BE2C (cell line): ENCODE data around the gene PIEZO1.

Experiments
- DNase-seq: peaks from one replicate; pipeline ENCODE4 v3.0.0-alpha.2; 2020
- H3K27me3 ChIP-seq: fragments of 250-450 bp; sonication (Bioruptor Pico); 2 replicates; pipeline ENCODE4 v1.5.1; 2020; ENCODE audit warnings: mild to moderate bottlenecking
- H3K36me3 ChIP-seq: fragments of 250-450 bp; sonication (Bioruptor Pico); 2 replicates; pipeline ENCODE4 v1.5.1; 2020; ENCODE audit warnings: mild to moderate bottlenecking
- H3K4me1 ChIP-seq: fragments of 250-450 bp; sonication (Bioruptor Pico); 2 replicates; pipeline ENCODE4 v1.5.1; 2020
- H3K4me3 ChIP-seq: 2 replicates; pipeline ENCODE4 v1.5.1; 2011; ENCODE audit warnings: low read depth, low read length
- H3K9me3 ChIP-seq: fragments of 250-450 bp; sonication (Bioruptor Pico); 2 replicates; pipeline ENCODE4 v1.5.1; 2020
- TF ChIP-seq, protein P1 (sequence below): IDR thresholded peaks from 2 replicates; pipeline ENCODE4 v1.5.1; 2012; ENCODE audit warnings: mild to moderate bottlenecking, low read depth, low read length

PIEZO1 gene

GRCh38 chr16:88703486-88704309 lies 81.3 kb downstream of the PIEZO1 start:
- Histone ChIP-seq H3K36me3 (no peaks in the 10 kb centered on the region; the same call in none of the 2 replicates), H3K27me3 (no peaks in the 10 kb centered on the region), H3K4me3 (no peak overlapping the region), H3K9me3 (no peaks in the 10 kb centered on the region), H3K4me1 (no peaks in the 10 kb centered on the region)
- DNase-seq: no peak
- TF ChIP-seq, protein P1, sequence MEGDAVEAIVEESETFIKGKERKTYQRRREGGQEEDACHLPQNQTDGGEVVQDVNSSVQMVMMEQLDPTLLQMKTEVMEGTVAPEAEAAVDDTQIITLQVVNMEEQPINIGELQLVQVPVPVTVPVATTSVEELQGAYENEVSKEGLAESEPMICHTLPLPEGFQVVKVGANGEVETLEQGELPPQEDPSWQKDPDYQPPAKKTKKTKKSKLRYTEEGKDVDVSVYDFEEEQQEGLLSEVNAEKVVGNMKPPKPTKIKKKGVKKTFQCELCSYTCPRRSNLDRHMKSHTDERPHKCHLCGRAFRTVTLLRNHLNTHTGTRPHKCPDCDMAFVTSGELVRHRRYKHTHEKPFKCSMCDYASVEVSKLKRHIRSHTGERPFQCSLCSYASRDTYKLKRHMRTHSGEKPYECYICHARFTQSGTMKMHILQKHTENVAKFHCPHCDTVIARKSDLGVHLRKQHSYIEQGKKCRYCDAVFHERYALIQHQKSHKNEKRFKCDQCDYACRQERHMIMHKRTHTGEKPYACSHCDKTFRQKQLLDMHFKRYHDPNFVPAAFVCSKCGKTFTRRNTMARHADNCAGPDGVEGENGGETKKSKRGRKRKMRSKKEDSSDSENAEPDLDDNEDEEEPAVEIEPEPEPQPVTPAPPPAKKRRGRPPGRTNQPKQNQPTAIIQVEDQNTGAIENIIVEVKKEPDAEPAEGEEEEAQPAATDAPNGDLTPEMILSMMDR: no peak

DNA sequence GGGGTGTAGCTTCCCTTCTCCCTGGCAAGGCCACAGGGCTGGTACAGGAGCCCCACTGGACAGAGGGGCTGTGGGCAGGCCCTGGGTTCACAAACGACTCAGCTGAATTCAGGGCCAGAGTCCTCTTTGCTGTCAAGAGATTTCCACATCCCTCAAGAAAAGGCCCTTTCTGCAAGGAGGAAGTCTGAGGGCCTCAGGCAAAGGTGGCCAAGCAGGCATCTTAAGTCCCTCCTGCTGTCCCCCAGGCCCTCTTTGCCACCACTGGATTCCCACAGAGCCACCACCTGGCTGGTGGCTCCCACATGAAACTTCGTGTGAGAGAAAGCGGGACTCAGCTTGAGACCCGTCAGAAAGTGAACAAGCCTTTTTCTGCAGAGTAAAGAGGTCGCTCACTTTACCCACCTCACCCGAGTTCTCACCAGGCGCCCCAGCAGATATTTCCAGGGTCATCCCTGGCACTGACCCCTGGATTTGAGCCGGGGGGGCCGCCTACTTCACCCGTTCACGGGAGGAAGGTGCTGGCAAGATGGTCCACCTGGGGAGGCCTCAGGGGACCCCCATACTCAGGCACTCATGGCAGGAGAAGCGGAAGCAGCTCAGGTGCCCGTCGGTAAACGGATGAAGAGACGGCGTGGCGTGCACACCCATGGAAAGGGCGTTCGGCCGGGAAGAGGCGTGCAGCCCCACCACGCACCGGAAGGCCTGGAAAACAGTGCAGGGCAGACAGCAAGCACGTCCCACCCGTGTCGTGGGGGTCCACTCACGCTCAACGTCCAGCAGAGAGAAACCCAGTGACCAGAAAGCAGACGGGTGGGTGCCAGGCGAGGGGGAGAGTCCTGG lies 82.4 kb downstream of the PIEZO1 start:
- no peak for DNase-seq
- Histone ChIP-seq H3K36me3 (peaks cover 4% of the 10 kb centered on the region), H3K4me3 (no peak overlapping the region), H3K4me1 (no peaks in the 10 kb centered on the region), H3K27me3 (no peaks in the 10 kb centered on the region), H3K9me3 (no peaks in the 10 kb centered on the region)
- TF ChIP-seq, protein P1: no peak

DNA sequence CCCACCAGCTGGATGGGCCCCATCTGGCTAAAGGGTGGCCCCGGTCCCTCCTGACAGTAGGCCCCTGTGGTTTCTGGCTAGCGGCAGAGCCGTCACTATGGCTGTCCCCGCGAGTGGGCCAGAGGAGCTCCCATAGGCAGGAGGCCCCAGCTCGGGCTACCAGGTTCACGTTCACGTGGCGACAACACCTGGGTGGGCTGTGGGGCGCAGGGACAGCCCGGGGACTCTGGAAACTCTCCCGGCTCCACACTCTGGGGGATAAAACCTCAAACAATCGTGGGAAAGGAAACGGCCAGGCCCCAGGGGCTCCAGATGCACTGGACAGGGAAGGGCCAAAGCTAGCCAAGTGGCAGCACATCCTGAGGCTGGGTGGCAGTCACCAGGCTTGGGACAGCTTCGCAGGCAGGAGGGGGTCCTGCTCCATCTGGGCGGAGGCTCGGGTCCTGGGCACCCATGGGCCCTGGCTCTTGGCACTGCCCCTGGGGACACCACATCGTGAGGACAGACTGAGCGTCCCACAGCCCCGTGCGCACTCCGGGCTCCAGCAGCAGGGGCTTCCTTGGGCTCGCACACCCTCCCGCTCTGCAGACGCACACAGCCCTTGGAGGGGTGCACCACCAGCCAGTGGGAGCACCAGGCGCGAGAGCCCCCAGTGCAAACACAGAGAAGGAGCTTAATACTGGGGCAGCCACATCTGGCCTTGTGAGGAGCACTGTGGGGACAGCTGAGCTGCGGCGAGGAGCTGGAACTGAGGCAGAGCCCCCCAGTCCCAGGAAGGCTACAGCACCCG lies 83.2 kb downstream of the PIEZO1 start:
- Histone ChIP-seq H3K4me3 (no peak overlapping the region), H3K27me3 (no peaks in the 10 kb centered on the region), H3K36me3 (peaks cover 4% of the 10 kb centered on the region), H3K9me3 (no peaks in the 10 kb centered on the region), H3K4me1 (no peaks in the 10 kb centered on the region)
- TF ChIP-seq, protein P1: no peak
- no peak for DNase-seq

- Histone ChIP-seq H3K27me3 (no peaks in the 10 kb centered on the region), H3K9me3 (no peaks in the 10 kb centered on the region), H3K4me3 (no peak overlapping the region), H3K36me3 (peaks cover 7% of the 10 kb centered on the region), H3K4me1 (no peaks in the 10 kb centered on the region)
- no peak for DNase-seq
- TF ChIP-seq, protein P1: no peak
These were observed 84.2 kb downstream of the PIEZO1 start for GRCh38 chr16:88700636-88701482.

GRCh38 chr16:88700322-88700635 lies 84.7 kb downstream of the PIEZO1 start:
- H3K9me3 ChIP-seq: no peaks in the 10 kb centered on the region

More at GRCh38 chr16:88700322-88700635, 84.7 kb downstream of the PIEZO1 start:
- peaks cover 8% of the 10 kb centered on the region for H3K36me3 ChIP-seq
- no peak for DNase-seq
- H3K4me1 ChIP-seq: no peaks in the 10 kb centered on the region
- TF ChIP-seq, protein P1: no peak
- no peaks in the 10 kb centered on the region for H3K27me3 ChIP-seq
- H3K4me3 ChIP-seq: no peak overlapping the region
